Measurements from ENCODE around the gene CTBP1. TPM values are rescaled to one million over a fixed set of nuclear protein-coding genes. Genes with fewer than 3 reads are reported as not detected.

The CTBP1 gene
- total and polyA plus RNA-seq, 2 donors from 2014 or later, result 96.1 to 170 TPM

- DNase-seq, result no peak
- Histone ChIP-seq H3K27ac (ENCODE audit: low read depth in 2 of 2, low read length in 2 of 2) (no peak overlapping the region), H3K36me3 (ENCODE audit: control insufficient read depth in 2 of 3, insufficient read depth in 3 of 3, low read length in 3 of 3) (no peaks in the 10 kb centered on the region), H3K9ac (ENCODE audit: low read length in 3 of 3) (no peak overlapping the region), H3K4me3 (ENCODE audit: low read length in 3 of 3) (no peak overlapping the region), H3K27me3 (ENCODE audit: control insufficient read depth, insufficient read depth, low read length) (no peaks in the 10 kb centered on the region), H3K9me3 (ENCODE audit: control insufficient read depth in 2 of 3, insufficient read depth in 1 of 3, low read length in 3 of 3) (peaks cover 0 to 3% (median 0%) of the 10 kb centered on the region in 3 donors), H3K4me1 (ENCODE audit: control insufficient read depth in 2 of 3, insufficient read depth in 2 of 3, low read depth in 1 of 3, low read length in 3 of 3) (no peaks in the 10 kb centered on the region)
- FAIRE-seq, result no peak
- TF ChIP-seq, protein P1, sequence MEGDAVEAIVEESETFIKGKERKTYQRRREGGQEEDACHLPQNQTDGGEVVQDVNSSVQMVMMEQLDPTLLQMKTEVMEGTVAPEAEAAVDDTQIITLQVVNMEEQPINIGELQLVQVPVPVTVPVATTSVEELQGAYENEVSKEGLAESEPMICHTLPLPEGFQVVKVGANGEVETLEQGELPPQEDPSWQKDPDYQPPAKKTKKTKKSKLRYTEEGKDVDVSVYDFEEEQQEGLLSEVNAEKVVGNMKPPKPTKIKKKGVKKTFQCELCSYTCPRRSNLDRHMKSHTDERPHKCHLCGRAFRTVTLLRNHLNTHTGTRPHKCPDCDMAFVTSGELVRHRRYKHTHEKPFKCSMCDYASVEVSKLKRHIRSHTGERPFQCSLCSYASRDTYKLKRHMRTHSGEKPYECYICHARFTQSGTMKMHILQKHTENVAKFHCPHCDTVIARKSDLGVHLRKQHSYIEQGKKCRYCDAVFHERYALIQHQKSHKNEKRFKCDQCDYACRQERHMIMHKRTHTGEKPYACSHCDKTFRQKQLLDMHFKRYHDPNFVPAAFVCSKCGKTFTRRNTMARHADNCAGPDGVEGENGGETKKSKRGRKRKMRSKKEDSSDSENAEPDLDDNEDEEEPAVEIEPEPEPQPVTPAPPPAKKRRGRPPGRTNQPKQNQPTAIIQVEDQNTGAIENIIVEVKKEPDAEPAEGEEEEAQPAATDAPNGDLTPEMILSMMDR (IDR thresholded peaks at IDR 0.05; ENCODE audit: borderline replicate concordance, extremely low read depth, insufficient read depth), result no peak
- intact Hi-C loops (cut with DNase I), result no loop called here
Measured at GRCh38 chr4:1182313-1182712, 66.6 kb downstream of the CTBP1 start.

DNA sequence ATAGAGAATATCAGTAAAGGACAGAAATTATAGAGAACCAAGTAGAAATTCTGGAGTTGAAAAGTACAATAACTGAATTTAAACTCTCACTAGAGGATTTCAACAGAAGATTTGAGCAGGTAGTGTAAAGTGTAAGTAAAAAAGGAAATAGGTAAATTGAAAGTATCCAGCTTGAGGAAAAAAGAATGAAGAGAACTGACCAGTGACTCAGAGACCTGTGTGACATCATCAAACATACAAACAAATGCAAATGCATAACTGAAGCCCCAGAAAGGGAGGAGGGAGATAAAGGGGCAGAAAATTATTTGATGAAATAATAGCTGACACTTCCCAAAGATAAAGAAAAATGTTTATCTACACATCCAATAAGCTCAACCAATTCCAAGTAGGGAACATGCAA lies 68.3 kb downstream of the CTBP1 start:
- FAIRE-seq (no peak), DNase-seq (no peak)
- TF ChIP-seq, protein P1 (IDR thresholded peaks at IDR 0.05; ENCODE audit: borderline replicate concordance, extremely low read depth, insufficient read depth), result no peak
- no peaks in the 10 kb centered on the region for H3K4me1 ChIP-seq (ENCODE audit: control insufficient read depth in 2 of 3, insufficient read depth in 2 of 3, low read depth in 1 of 3, low read length in 3 of 3)
- no peak overlapping the region for H3K4me3 ChIP-seq (ENCODE audit: low read length in 3 of 3)
- H3K27ac ChIP-seq (ENCODE audit: low read depth in 2 of 2, low read length in 2 of 2), result no peak overlapping the region
- H3K9me3 ChIP-seq (ENCODE audit: control insufficient read depth in 2 of 3, insufficient read depth in 1 of 3, low read length in 3 of 3), result peaks cover 0 to 3% (median 0%) of the 10 kb centered on the region in 3 donors
- no peaks in the 10 kb centered on the region for H3K36me3 ChIP-seq (ENCODE audit: control insufficient read depth in 2 of 3, insufficient read depth in 3 of 3, low read length in 3 of 3)
- H3K27me3 ChIP-seq (ENCODE audit: control insufficient read depth, insufficient read depth, low read length), result no peaks in the 10 kb centered on the region
- no peak overlapping the region for H3K9ac ChIP-seq (ENCODE audit: low read length in 3 of 3)
- intact Hi-C loops (cut with DNase I), result no loop called here

DNA sequence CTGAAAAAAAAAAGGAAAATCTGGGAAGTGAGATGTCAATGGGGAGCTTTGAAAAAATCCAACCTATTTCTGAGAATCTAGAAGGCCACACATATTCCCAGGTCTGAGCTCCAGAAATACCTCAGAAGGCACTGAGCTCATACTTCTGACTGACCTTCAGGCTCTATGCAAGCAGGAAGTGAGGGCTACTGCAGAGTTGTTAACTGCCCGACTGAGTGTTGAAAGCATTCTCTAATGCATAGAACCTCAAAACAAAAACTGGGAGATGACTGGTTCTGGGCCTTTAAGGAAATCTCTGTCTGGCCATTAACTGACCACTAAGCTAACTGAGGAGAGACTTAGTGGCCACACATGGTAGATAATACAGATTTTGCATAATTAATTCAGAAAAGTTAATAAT lies 69.0 kb downstream of the CTBP1 start:
- no peak overlapping the region for H3K9ac ChIP-seq (ENCODE audit: low read length in 3 of 3)
- DNase-seq (no peak), FAIRE-seq (no peak)
- H3K27ac ChIP-seq (ENCODE audit: low read depth in 2 of 2, low read length in 2 of 2), result no peak overlapping the region
- no peaks in the 10 kb centered on the region for H3K36me3 ChIP-seq (ENCODE audit: control insufficient read depth in 2 of 3, insufficient read depth in 3 of 3, low read length in 3 of 3)
- TF ChIP-seq, protein P1 (IDR thresholded peaks at IDR 0.05; ENCODE audit: borderline replicate concordance, extremely low read depth, insufficient read depth), result no peak
- H3K4me3 ChIP-seq (ENCODE audit: low read length in 3 of 3), result no peak overlapping the region
- H3K4me1 ChIP-seq (ENCODE audit: control insufficient read depth in 2 of 3, insufficient read depth in 2 of 3, low read depth in 1 of 3, low read length in 3 of 3), result no peaks in the 10 kb centered on the region
- H3K9me3 ChIP-seq (ENCODE audit: control insufficient read depth in 2 of 3, insufficient read depth in 1 of 3, low read length in 3 of 3), result peaks cover 0 to 3% (median 0%) of the 10 kb centered on the region in 3 donors
- intact Hi-C loops (cut with DNase I), result no loop called here
- H3K27me3 ChIP-seq (ENCODE audit: control insufficient read depth, insufficient read depth, low read length), result no peaks in the 10 kb centered on the region

- no peak overlapping the region for H3K27ac ChIP-seq (ENCODE audit: low read depth in 2 of 2, low read length in 2 of 2)
- intact Hi-C loops (cut with DNase I), result no loop called here
- FAIRE-seq (no peak), DNase-seq (peak in 4 of 5 donors; percentile 19 to 88 (median 56))
- H3K9ac ChIP-seq (ENCODE audit: low read length in 3 of 3), result no peak overlapping the region
- no peaks in the 10 kb centered on the region for H3K36me3 ChIP-seq (ENCODE audit: control insufficient read depth in 2 of 3, insufficient read depth in 3 of 3, low read length in 3 of 3)
- H3K4me3 ChIP-seq (ENCODE audit: low read length in 3 of 3), result no peak overlapping the region
- no peaks in the 10 kb centered on the region for H3K27me3 ChIP-seq (ENCODE audit: control insufficient read depth, insufficient read depth, low read length)
- TF ChIP-seq, protein P1 (IDR thresholded peaks at IDR 0.05; ENCODE audit: borderline replicate concordance, extremely low read depth, insufficient read depth), result no peak
- H3K9me3 ChIP-seq (ENCODE audit: control insufficient read depth in 2 of 3, insufficient read depth in 1 of 3, low read length in 3 of 3), result peaks cover 0 to 3% (median 0%) of the 10 kb centered on the region in 3 donors
- H3K4me1 ChIP-seq (ENCODE audit: control insufficient read depth in 2 of 3, insufficient read depth in 2 of 3, low read depth in 1 of 3, low read length in 3 of 3), result no peaks in the 10 kb centered on the region
Measured at GRCh38 chr4:1179089-1179441, 69.9 kb downstream of the CTBP1 start.
